HEK293 (cell line): ENCODE results near the gene LSS.

Experiments used
- CTCF ChIA-PET: fragments of 350-600 bp; formaldehyde crosslinking; extraction: SDS; loops from one replicate; lab custom pipeline; 2021; ENCODE audit warnings: antibody characterized with exemption; lab: Yijun Ruan, JAX
- POLR2A ChIA-PET: fragments of 300-600 bp; formaldehyde crosslinking; extraction: SDS; loops from one replicate; lab custom pipeline; 2020; ENCODE audit warnings: antibody characterized with exemption, inconsistent platforms; lab: Yijun Ruan, JAX
- H3K27ac ChIP-seq: fragments of 200-500 bp; sonication (Bioruptor generic); 2 replicates; pipeline ENCODE4 v1.5.1; 2014; ENCODE audit warnings: low read depth, low read length, control low read depth, inconsistent platforms; ENCODE audit errors: extremely low read depth
- H3K36me3 ChIP-seq, 2 experiments: fragments of 200-500 bp in 1 of 2; sonication (Bioruptor generic) in 1 of 2; 1 replicate in 1 of 2; 2 replicates in 1 of 2; pipeline ENCODE4 v1.5.1; 2014 to 2017; ENCODE audit warnings: inconsistent platforms in 2 of 2, low read length in 2 of 2; ENCODE audit not compliant: control insufficient read depth in 2 of 2, insufficient read depth in 1 of 2
- H3K4me1 ChIP-seq: fragments of 200-500 bp; sonication (Bioruptor generic); 2 replicates; pipeline ENCODE4 v1.5.1; 2014; ENCODE audit warnings: mild to moderate bottlenecking, low read length, inconsistent platforms; ENCODE audit not compliant: control insufficient read depth, insufficient read depth
- H3K4me3 ChIP-seq: 2 replicates; pipeline ENCODE4 v1.5.1; 2011; ENCODE audit warnings: low read depth, mild to moderate bottlenecking, control low read depth, low read length, moderate library complexity
- H3K9me3 ChIP-seq: fragments of 200-500 bp; sonication (Bioruptor generic); 2 replicates; pipeline ENCODE4 v1.5.1; 2014; ENCODE audit warnings: low read depth, low read length, inconsistent platforms; ENCODE audit not compliant: control insufficient read depth, insufficient read depth
- GFI1B ChIP-seq: fragments of 450-650 bp; formaldehyde crosslinking; IDR thresholded peaks from 2 replicates; pipeline ENCODE4 v1.5.1; 2016; ENCODE audit warnings: missing biosample characterization, missing genetic modification characterization
- GLI2 ChIP-seq: fragments of 450-650 bp; formaldehyde crosslinking; IDR thresholded peaks from 2 replicates; pipeline ENCODE4; 2017; ENCODE audit warnings: missing biosample characterization, missing genetic modification characterization, low read depth, borderline replicate concordance
- IKZF3 ChIP-seq: fragments of 450-650 bp; IDR thresholded peaks from 2 replicates; pipeline ENCODE4 v1.5.0; 2018; ENCODE audit warnings: missing biosample characterization, mild to moderate bottlenecking, missing genetic modification characterization, moderate library complexity
- MEIS1 ChIP-seq: sonication (generic); formaldehyde crosslinking; IDR thresholded peaks from 2 replicates; pipeline ENCODE4 v1.8.1; 2022; ENCODE audit warnings: missing genetic modification reagents, mild to moderate bottlenecking, borderline replicate concordance
- OVOL3 ChIP-seq: fragments of 450-650 bp; formaldehyde crosslinking; IDR thresholded peaks from 2 replicates; pipeline ENCODE4 v1.5.1; 2016; ENCODE audit warnings: missing biosample characterization, missing genetic modification characterization
- SALL2 ChIP-seq: fragments of 450-650 bp; formaldehyde crosslinking; IDR thresholded peaks from 2 replicates; pipeline ENCODE4 v1.5.0; 2017; ENCODE audit warnings: missing biosample characterization, mild to moderate bottlenecking, missing genetic modification characterization, borderline replicate concordance
- SCRT1 ChIP-seq: fragments of 450-650 bp; formaldehyde crosslinking; IDR thresholded peaks from 2 replicates; pipeline ENCODE4 v1.5.1; 2016; ENCODE audit warnings: missing biosample characterization, missing genetic modification characterization, borderline replicate concordance
- SETDB1 ChIP-seq: IDR thresholded peaks from one replicate; pipeline ENCODE4 v1.6.1; 2017; ENCODE audit warnings: mild to moderate bottlenecking, low read length, moderate library complexity, mixed read lengths; ENCODE audit not compliant: insufficient read length
- ZBTB48 ChIP-seq: fragments of 450-650 bp; formaldehyde crosslinking; IDR thresholded peaks from 2 replicates; pipeline ENCODE4 v1.5.1; 2016; ENCODE audit warnings: missing biosample characterization, missing genetic modification characterization
- ZNF16 ChIP-seq: fragments of 450-650 bp; formaldehyde crosslinking; IDR thresholded peaks from 2 replicates; pipeline ENCODE4 v1.5.1; 2016; ENCODE audit warnings: low read depth, missing biosample characterization, missing genetic modification characterization
- ZNF311 ChIP-seq: fragments of 450-650 bp; formaldehyde crosslinking; IDR thresholded peaks from 2 replicates; pipeline ENCODE4 v1.5.1; 2017; ENCODE audit warnings: missing biosample characterization, missing genetic modification characterization, borderline replicate concordance
- ZNF549 ChIP-seq: fragments of 450-650 bp; IDR thresholded peaks from 2 replicates; pipeline ENCODE4 v1.5.1; 2018; ENCODE audit warnings: missing biosample characterization, missing genetic modification characterization, mild to moderate bottlenecking, inconsistent platforms, moderate library complexity
- ZNF600 ChIP-seq: fragments of 450-650 bp; formaldehyde crosslinking; IDR thresholded peaks from 2 replicates; pipeline ENCODE4 v1.5.1; 2016; ENCODE audit warnings: missing biosample characterization, missing genetic modification characterization
- ZNF639 ChIP-seq: fragments of 450-650 bp; formaldehyde crosslinking; IDR thresholded peaks from 2 replicates; pipeline ENCODE4 v1.5.1; 2016; ENCODE audit warnings: missing biosample characterization, missing genetic modification characterization
- ZNF664 ChIP-seq: fragments of 450-650 bp; formaldehyde crosslinking; IDR thresholded peaks from 2 replicates; pipeline ENCODE4 v1.5.1; 2016; ENCODE audit warnings: missing biosample characterization, missing genetic modification characterization
- ZNF670 ChIP-seq: fragments of 450-650 bp; formaldehyde crosslinking; IDR thresholded peaks from 2 replicates; pipeline ENCODE4 v1.5.1; 2016; ENCODE audit warnings: missing biosample characterization, missing genetic modification characterization, low read depth
- ZNF704 ChIP-seq: fragments of 450-650 bp; formaldehyde crosslinking; IDR thresholded peaks from 2 replicates; pipeline ENCODE4 v1.5.1; 2016; ENCODE audit warnings: missing biosample characterization, missing genetic modification characterization
- ZNF76 ChIP-seq: fragments of 450-650 bp; formaldehyde crosslinking; IDR thresholded peaks from 2 replicates; pipeline ENCODE4; 2016; ENCODE audit warnings: low read depth, missing biosample characterization, missing genetic modification characterization, borderline replicate concordance
- TF ChIP-seq, protein P1 (sequence below): fragments of 450-650 bp; formaldehyde crosslinking; IDR thresholded peaks from 2 replicates; pipeline ENCODE4 v1.5.1; 2016; ENCODE audit warnings: missing biosample characterization, missing genetic modification characterization
- TF ChIP-seq, protein P2 (sequence below): fragments of 450-650 bp; formaldehyde crosslinking; IDR thresholded peaks from 2 replicates; pipeline ENCODE4 v1.5.1; 2016; ENCODE audit warnings: missing biosample characterization, missing genetic modification characterization, borderline replicate concordance

Gene LSS

DNA sequence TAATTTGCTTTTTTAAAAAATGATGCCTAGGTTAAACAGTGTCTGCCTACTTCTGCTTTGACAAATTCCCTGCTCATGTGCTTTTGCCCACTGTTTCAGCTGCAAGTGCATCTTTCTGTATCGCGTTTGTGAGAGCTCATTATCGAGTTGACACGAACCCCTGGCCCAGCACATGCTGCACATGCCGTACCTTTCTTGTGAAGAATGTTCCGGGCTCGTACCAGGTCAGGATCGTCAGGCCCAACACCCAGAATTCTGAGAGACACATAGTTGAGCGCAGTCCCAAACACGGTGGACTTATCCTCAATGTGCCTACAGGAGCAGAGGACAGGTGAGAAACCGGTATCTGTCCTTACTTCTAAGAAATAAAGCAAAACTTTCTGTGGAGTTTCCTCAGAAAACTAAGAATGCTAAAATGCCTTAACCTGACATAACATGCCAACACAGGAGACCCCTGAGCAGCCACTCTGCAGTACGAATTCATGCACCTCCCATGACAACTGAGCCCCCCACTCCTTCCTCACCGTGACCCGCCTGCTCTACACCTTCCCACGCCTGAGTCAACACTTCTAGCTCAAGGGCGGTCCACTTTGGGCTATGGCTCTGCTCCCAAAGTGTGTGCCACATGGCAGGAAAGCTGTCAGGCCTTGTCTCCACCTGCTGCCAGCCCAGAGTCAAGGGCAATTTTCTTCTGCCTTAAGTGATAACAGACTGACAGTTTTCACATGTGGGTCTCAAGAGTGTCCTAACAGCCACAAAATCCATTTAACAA is 6.7 kb downstream of the LSS start:
- Histone ChIP-seq H3K9me3 (no peaks in the 10 kb centered on the region), H3K4me1 (0 out of 2 replicates have a peak, but pooled peaks cover 1% of the 10 kb centered on the region), H3K27ac (no peak overlapping the region), H3K36me3 (peaks cover 13 to 37% of the 10 kb centered on the region in 2 experiments; a peak in 2 of 3 replicates), H3K4me3 (no peak overlapping the region)
- TF ChIP-seq GFI1B, result no peak
- TF ChIP-seq ZNF549, result no peak
- no peak for TF ChIP-seq IKZF3
- TF ChIP-seq ZNF704 (tag by site-specific recombination), result no peak
- TF ChIP-seq ZNF600 (tag by site-specific recombination), result no peak
- no peak for TF ChIP-seq ZNF76 (tag by site-specific recombination)
- TF ChIP-seq ZNF16 (tag by site-specific recombination), result no peak
- no peak for TF ChIP-seq MEIS1 (CRISPR knock-in tag)
- TF ChIP-seq SALL2 (tag by site-specific recombination), result no peak
- TF ChIP-seq ZNF311 (tag by site-specific recombination), result no peak
- TF ChIP-seq ZBTB48 (tag by site-specific recombination), result no peak
- TF ChIP-seq ZNF639, result no peak
- TF ChIP-seq, protein P1, sequence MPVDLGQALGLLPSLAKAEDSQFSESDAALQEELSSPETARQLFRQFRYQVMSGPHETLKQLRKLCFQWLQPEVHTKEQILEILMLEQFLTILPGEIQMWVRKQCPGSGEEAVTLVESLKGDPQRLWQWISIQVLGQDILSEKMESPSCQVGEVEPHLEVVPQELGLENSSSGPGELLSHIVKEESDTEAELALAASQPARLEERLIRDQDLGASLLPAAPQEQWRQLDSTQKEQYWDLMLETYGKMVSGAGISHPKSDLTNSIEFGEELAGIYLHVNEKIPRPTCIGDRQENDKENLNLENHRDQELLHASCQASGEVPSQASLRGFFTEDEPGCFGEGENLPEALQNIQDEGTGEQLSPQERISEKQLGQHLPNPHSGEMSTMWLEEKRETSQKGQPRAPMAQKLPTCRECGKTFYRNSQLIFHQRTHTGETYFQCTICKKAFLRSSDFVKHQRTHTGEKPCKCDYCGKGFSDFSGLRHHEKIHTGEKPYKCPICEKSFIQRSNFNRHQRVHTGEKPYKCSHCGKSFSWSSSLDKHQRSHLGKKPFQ (tag by site-specific recombination), result no peak
- TF ChIP-seq OVOL3 (tag by site-specific recombination), result no peak
- no peak for TF ChIP-seq GLI2 (tag by site-specific recombination)
- no peak for TF ChIP-seq SCRT1 (tag by site-specific recombination)
- no peak for TF ChIP-seq ZNF670
- TF ChIP-seq, protein P2, sequence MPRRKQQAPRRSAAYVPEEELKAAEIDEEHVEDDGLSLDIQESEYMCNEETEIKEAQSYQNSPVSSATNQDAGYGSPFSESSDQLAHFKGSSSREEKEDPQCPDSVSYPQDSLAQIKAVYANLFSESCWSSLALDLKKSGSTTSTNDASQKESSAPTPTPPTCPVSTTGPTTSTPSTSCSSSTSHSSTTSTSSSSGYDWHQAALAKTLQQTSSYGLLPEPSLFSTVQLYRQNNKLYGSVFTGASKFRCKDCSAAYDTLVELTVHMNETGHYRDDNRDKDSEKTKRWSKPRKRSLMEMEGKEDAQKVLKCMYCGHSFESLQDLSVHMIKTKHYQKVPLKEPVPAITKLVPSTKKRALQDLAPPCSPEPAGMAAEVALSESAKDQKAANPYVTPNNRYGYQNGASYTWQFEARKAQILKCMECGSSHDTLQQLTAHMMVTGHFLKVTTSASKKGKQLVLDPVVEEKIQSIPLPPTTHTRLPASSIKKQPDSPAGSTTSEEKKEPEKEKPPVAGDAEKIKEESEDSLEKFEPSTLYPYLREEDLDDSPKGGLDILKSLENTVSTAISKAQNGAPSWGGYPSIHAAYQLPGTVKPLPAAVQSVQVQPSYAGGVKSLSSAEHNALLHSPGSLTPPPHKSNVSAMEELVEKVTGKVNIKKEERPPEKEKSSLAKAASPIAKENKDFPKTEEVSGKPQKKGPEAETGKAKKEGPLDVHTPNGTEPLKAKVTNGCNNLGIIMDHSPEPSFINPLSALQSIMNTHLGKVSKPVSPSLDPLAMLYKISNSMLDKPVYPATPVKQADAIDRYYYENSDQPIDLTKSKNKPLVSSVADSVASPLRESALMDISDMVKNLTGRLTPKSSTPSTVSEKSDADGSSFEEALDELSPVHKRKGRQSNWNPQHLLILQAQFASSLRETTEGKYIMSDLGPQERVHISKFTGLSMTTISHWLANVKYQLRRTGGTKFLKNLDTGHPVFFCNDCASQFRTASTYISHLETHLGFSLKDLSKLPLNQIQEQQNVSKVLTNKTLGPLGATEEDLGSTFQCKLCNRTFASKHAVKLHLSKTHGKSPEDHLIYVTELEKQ (tag by site-specific recombination), result no peak
- TF ChIP-seq SETDB1, result no peak
- TF ChIP-seq ZNF664 (tag by site-specific recombination), result no peak
- ChIA-PET POLR2A (interaction anchor here (0.7 kb wide), 1 partner anchor 1409 kb away, joined by 4 read pairs; no protein-coding TSS in a partner anchor), CTCF (no interaction called here)
